ENCODE data around the gene CEBPG.

DNA sequence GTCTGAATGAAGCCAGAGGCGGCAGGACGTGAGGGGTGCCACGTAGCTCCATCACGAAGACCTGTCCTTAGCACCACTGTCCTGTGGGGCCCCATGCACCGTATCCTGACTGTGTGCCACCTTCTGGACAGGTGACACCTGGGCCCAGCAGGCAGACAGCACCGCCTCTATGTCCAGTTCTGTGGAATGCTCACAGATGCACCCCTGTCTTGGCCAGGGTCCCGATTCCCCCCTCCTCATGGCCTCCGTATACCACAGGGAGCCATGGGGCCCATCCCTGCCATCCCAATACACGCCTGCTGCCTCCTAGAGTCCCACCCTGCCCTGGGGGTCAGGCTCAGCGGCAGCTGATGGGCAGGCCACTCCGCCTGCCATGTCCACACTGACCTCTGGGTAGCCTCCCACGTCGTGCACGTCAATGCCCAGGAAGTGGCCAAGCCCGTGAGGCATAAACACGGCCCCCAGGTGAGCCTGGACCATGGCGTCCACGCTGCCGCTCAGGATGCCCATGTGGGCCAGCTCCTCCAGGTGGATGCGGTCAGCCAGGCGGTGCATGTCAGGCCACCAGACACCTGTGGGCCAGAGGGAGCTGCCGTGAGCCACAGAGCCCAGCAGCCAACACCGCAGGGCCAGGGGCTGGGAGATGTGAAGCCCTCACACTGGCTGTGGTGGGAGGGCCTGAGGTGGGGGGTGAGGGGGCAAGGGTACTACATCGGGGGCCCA, 17.6 kb downstream of the CEBPG start:
- TF ChIP-seq, protein P1, sequence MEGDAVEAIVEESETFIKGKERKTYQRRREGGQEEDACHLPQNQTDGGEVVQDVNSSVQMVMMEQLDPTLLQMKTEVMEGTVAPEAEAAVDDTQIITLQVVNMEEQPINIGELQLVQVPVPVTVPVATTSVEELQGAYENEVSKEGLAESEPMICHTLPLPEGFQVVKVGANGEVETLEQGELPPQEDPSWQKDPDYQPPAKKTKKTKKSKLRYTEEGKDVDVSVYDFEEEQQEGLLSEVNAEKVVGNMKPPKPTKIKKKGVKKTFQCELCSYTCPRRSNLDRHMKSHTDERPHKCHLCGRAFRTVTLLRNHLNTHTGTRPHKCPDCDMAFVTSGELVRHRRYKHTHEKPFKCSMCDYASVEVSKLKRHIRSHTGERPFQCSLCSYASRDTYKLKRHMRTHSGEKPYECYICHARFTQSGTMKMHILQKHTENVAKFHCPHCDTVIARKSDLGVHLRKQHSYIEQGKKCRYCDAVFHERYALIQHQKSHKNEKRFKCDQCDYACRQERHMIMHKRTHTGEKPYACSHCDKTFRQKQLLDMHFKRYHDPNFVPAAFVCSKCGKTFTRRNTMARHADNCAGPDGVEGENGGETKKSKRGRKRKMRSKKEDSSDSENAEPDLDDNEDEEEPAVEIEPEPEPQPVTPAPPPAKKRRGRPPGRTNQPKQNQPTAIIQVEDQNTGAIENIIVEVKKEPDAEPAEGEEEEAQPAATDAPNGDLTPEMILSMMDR (IDR thresholded peaks at IDR 0.05) = no peak
- no peak for TF ChIP-seq POLR2A (IDR thresholded peaks at IDR 0.05)

Measured in esophagus squamous epithelium (tissue), 4 donors.